ENCODE data around the gene RNF144A.

DNA sequence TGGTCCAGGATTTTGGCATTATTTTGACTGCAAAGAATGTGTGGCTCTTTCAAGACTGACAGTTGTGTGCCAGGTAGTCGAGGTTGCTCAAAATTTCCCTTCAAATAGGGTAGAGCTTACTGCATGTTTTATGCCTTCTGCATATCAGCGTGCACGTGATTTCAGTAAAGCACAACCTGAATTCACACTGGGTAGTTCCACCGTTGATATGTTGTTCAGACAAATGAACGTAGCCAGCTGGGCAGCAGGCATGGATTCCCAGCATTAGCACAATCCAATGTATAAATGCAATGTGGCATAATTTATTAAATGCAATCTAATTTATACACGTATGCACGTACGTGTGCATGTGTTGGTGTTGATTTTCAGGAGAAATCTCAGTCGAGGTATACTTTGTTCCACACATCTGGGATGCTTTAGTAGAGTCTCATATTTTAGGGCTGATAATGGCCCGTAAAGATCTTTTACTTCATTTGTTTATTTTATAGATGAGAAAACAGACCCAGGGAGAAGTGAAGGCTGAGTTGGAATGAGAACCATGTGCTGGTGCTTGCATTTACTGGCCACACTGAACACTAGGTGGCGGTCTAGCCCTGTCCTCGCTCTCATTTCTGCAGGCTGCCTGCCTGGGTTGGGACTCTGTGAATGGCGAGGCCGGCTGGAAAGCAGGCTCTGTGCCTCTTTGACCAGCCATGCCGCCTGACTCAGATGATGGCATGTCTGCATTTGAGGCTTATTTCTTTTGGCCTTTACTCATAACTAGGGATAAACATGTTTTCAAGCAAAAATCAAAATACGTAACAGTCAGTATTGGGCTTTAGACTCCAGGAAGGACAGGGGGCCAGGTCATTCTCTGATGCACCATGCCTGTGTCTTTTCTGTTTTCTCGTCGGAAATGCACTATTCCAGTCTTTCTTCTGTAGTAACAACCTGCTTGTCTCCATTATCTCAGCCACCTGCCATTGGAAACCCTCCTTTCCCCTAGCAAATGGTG, 120.4 kb downstream of the RNF144A start:
- no peak for TF ChIP-seq POLR2A (IDR thresholded peaks at IDR 0.05)
- TF ChIP-seq, protein P1, sequence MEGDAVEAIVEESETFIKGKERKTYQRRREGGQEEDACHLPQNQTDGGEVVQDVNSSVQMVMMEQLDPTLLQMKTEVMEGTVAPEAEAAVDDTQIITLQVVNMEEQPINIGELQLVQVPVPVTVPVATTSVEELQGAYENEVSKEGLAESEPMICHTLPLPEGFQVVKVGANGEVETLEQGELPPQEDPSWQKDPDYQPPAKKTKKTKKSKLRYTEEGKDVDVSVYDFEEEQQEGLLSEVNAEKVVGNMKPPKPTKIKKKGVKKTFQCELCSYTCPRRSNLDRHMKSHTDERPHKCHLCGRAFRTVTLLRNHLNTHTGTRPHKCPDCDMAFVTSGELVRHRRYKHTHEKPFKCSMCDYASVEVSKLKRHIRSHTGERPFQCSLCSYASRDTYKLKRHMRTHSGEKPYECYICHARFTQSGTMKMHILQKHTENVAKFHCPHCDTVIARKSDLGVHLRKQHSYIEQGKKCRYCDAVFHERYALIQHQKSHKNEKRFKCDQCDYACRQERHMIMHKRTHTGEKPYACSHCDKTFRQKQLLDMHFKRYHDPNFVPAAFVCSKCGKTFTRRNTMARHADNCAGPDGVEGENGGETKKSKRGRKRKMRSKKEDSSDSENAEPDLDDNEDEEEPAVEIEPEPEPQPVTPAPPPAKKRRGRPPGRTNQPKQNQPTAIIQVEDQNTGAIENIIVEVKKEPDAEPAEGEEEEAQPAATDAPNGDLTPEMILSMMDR (IDR thresholded peaks at IDR 0.05), result peak; percentile 55 to 80 (median 72)

All from right lobe of liver (tissue), 4 donors.